GM21360 (cell line): Measurements from ENCODE around the gene RAD18.

Experiments used
- ATAC-seq: cut with Tn5 transposase; IDR thresholded peaks from one replicate; pipeline ENCODE4 v1.9.1; 2021; ENCODE audit warnings: mild to moderate bottlenecking, moderate library complexity; ENCODE audit not compliant: unreplicated experiment

Gene RAD18

DNA sequence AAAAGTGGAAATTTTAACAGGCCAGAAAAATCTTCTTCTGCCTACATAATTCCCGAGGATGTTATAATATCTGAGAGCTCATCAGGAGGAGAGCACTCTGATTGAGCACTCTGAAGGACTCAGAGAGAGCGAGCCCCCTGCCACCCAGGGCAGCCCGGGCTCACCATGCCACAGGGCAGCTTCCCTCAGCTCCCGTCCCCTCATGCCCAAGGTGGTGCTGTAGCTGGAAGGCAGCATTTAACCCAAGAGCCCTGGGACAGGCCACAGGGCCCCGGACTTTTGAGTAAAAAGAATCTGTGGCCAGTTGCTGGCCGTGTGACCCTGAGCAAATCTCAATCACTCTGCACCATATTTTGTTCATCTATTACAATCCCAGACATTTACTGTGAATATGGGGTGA is 23.5 kb upstream of the RAD18 start:
- ATAC-seq: no peak

DNA sequence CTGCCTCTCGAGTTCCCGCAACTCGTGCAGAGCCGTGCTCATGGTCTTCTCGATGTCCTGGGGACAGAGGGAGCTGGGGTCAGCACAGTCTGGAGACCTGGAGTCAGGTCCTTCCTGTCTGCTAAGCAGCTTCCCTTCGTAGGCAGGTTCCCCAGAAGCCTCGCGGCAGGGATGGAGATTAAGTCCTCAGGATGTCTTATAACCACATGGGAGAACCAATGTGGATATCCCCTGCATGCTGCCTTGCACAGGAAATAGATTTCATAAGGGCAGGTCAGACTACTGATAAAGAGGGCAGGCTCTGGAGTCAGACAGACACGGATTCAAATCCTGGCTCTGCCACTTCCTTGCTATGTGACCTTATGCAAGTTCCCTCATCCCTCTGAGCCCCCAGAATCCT is 22.6 kb upstream of the RAD18 start:
- no peak for ATAC-seq

- no peak for ATAC-seq
These were observed 22.1 kb upstream of the RAD18 start for GRCh38 chr3:8985411-8985831.

DNA sequence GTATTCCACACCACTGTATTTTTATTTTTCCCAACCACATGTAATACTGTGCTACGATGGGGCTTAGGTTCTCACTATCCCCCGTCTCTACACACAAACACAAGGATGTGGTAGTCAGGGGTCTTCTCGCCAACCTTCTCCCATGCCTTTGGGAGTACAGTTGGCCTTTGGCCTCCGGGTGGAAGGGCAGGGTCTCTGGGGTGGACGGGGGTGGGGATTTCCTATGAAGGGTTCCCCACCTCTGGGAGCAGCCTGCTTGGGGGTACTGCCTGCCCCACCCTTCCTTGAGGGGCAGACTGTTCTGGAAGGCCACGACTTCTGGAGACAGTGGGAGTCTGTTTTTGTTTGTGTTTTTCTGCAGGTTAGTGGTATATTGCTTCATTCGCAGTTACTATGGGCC is 21.3 kb upstream of the RAD18 start:
- ATAC-seq: no peak

DNA sequence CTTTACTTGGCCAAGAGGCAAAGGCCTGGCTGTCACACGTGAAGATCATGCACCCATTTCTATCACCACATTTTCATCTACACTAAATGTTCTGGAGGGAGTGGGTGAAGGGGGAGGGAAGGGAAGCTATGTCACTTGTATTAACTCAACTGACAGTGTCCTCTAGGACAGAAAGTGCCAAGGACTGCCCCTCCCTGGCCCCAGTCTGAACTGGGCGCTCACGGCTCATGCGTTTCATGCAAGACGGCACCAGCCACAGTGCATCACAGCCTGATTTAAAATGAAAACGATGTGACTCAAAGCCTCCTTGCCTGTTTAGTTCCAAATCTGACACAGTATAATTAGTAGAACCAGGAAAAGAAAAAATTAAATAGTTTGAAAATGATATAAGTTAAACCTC is 20.8 kb upstream of the RAD18 start:
- ATAC-seq: no peak

DNA sequence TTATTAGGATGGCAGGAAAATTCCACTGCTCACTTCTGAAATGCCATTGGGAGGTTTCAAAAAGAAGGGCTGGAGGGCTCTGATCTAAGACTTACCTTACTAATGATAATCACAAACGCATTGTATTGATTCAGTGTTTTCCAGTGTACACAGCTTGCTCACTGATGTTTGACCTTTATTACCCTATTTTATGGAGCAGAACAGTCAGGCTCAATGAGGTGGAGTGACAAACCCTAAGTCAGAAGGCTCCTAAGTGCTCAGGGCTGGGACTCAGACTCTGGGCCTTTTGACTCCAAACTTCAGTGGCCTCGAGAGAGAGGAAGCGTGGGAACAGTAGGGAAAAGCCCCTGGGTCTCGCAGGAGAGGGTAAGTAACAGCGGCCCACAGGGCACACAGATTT is 20.3 kb upstream of the RAD18 start:
- ATAC-seq: no peak

DNA sequence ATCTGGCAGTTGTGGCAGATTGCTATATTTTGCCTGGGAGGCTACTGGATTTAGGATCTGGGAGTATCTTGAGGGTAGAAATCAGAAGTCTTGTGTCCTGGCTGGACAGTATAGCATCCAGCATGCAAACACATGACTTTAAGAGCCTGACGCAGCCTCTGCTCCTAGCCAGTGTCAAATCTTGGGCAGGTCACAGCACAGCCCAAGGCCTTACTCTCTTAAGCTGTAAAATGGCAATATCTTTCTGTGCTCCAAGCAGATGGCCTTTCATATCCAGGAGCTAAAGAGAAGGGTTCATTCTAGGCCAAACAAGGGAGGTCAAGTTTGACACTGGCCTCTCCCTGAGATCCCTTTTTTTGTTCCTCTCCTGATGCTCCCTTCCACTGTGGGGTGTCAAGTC is 19.8 kb upstream of the RAD18 start:
- ATAC-seq: no peak

DNA sequence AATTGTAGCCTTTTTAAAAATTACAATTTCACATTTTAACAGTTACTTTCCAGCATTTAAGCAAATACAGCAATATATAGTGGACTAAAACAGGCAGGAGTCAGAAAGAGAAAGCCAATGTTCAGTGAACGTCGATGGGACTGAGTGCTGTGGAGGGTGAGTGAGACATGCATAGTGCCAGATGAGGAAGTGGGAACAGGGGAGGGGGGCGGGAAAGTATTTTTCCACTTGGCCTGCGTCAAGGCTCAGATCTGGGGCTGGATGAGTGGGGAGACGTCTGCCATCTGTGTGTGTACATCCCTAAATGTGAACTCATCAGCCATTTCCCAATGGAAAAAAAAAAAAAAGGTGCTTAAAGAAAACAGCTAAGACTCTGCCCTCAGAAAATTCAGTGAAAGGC is 19.2 kb upstream of the RAD18 start:
- ATAC-seq: no peak

- no peak for ATAC-seq
These were observed 18.4 kb upstream of the RAD18 start for GRCh38 chr3:8981700-8982099.

GRCh38 chr3:8981296-8981695 is 18.0 kb upstream of the RAD18 start:
- no peak for ATAC-seq

DNA sequence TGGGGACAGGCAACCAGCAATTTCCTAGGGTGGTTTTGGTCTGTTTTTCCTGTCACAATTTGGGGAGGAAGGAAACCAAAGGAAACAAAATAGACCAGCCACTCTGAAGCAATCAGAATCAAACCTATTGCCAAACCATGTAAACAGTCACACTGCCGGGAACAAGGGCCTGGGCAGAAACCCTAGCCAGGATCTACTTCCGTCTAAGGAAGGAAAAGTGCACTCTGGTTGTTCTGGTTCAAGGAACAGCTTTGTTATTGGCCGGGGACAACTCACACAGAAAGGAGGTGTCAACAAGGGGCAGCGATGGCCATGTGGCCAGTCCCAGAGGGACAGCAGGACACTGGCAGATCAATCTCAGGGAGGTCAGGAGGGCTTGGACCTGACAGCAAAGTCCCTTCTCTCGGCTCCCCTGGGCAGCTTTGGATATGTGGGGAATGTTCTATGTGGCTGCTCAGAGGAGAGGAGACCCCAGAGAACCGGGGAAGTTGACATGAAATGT is 17.5 kb upstream of the RAD18 start:
- ATAC-seq: no peak

DNA sequence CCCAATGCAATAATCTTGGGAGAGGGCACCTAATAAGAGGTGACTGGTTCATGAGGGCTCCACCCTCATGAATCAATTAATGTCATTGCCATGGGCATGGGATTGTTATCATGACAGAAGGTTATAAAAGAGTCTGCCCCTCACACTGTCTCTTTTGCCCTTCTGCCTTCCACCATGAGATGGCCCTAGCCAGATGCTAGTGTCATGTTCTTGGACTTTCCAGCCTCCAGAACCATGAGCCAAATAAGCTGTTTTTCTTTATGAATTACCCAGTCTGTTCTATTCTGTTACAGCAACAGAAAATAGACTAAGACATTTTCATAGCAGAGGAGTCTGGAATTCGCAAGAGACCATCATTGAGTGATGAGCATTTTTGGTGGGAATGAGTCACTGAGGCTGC is 16.0 kb upstream of the RAD18 start:
- no peak for ATAC-seq

DNA sequence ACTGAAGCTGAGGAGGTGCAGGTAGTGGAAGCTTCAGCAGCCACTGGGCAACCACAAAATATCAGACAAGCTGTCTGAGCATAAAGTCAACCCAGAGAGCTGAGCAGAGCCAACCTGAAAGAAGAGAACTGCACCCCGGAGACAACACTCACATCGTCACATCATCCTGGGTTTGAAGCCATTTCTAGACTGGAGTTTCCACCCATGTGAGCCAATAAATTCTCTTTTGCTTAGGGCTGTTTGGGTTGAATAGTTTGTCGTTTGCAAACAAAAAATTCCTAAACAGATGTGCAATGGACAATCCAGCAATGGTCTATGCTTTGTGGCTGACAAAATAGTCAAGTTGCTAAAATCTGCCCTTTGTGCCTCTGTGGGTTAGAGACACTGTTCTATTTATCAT is 15.3 kb upstream of the RAD18 start:
- ATAC-seq: no peak

DNA sequence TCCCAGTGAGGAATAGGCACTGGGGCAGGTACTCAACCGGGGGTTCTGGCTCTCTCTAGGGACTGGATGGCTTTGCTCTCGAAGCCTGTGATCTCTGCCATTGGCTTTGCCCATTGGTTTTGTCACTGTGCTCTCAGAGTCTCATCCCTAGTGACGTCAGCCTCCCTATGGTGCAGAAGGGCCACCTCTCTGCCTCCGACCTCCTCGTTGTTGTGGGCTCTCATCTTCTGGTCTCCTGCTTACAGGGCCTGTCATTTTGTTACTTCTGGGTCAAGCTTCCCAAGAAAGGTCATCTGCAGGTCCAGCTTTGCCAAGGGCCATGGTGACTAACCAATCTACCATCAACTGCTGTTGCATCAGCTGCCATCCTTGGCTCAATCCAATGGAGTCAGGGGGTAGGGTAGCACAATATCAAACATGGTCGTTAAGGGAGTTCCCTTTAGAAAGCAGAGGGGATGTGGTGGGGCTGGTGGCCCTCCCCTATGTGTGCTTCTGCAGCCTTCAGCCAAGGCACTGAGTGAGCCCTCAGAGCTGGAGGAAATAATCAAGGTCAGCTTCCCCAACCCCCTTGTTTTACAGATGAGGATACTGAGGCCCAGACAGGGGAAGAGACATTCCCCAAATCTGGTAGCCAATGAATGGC is 13.4 kb upstream of the RAD18 start:
- no peak for ATAC-seq

- ATAC-seq: no peak
These were observed 12.1 kb upstream of the RAD18 start for GRCh38 chr3:8975081-8976020.

GRCh38 chr3:8974458-8974857 is 11.2 kb upstream of the RAD18 start:
- no peak for ATAC-seq

GRCh38 chr3:8972639-8973038 is 9.4 kb upstream of the RAD18 start:
- no peak for ATAC-seq

DNA sequence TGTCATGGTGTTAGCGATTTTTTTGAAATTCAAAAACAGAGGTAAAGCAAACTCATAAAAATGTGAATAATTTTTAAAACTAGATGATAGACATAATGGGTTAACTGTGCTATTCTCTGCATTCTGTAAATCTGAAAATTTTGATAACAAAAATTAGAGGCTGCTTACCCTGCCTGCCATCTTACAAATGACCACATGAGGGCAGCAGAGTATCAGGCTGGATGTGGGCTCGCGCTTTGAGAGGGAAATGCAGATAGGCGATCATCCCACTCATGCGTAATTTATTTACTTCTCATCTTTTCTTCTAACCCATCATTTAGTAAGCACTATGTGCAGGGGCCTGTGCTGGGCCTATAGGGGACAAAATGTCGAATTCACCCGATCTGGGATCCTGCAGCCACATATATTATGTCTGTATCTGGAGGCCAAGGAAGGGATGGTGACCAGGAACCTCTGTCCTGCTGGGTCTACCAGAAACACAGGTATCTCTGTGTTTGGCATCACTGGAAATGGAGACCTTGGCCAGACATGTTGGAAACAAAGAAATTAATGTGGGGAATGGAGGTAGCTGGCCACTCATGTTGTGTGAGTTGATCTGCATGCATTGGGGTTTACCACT is 7.8 kb upstream of the RAD18 start:
- ATAC-seq: peak; percentile 53

DNA sequence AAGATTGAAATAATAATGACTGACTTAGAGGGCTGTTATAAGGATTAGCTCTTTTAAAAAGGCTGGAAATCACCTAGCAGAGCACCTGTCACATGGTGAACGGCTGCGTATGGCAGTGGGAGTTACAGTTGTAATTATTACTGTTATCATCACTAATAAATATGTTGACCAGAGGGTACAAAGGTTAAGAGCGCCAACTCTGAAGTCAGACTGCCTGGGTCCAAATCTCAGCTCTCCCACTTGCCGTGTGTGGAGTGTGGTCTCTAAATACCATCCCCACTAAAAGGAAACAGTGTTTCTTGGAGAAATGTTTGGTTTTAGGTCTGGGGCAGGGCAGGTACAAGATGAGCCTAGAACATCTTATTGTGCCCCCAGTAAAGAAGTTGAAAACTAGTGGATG is 6.0 kb upstream of the RAD18 start:
- ATAC-seq: no peak

DNA sequence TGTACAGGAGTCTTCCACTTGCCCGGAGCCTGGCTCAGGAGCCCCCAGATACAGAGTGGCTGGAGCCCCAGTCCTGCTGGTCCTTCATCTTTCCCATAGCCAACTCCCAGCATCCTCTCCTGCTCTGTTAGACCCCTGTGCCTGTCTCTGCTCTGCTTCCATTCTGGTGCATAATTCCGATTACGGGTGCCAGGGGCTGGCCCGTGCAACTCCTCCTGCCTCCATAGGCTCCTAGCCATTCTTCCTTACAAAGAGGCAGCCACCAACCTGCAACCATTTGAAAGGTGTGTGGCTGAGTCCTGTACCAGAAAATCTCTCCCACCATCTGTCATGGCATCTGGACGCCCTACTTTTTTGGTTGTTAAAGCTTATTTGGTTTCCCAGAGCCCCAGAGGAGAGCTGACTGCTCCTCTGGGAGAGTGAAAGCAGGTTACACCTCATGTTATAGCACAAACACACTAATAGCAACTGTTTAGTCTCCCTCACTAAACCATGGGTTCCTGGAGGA is 5.2 kb upstream of the RAD18 start:
- no peak for ATAC-seq

GRCh38 chr3:8967553-8967952 is 4.3 kb upstream of the RAD18 start:
- no peak for ATAC-seq
